GM12873 (cell line): ENCODE results near the gene ASAP3.

Source experiments
- TF ChIP-seq, protein P1 (sequence below): IDR thresholded peaks from 2 replicates; pipeline ENCODE4 v1.5.1; 2012; ENCODE audit warnings: low read depth, mild to moderate bottlenecking, moderate library complexity, low read length, control low read depth; ENCODE audit not compliant: insufficient read depth; ENCODE audit errors: missing control alignments

The ASAP3 gene

DNA sequence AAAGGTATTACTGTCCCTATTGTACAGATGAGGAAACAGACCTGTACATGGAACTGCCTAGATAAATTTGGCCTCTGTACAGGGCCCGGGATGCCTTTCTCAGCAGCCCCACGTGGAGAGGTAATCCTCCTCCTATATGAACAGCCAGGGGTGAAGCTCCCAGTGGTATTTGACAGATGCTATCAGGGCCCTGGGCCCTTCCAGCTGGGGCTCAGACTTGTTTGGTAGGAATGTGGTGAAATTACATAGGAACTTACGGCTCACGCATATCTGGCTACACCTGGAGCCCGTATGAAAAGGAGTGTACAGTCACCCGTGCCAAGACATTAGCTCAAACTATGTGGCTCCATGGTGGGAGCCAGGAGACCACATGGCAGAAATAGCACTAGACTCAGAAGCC, 34.7 kb downstream of the ASAP3 start:
- TF ChIP-seq, protein P1, sequence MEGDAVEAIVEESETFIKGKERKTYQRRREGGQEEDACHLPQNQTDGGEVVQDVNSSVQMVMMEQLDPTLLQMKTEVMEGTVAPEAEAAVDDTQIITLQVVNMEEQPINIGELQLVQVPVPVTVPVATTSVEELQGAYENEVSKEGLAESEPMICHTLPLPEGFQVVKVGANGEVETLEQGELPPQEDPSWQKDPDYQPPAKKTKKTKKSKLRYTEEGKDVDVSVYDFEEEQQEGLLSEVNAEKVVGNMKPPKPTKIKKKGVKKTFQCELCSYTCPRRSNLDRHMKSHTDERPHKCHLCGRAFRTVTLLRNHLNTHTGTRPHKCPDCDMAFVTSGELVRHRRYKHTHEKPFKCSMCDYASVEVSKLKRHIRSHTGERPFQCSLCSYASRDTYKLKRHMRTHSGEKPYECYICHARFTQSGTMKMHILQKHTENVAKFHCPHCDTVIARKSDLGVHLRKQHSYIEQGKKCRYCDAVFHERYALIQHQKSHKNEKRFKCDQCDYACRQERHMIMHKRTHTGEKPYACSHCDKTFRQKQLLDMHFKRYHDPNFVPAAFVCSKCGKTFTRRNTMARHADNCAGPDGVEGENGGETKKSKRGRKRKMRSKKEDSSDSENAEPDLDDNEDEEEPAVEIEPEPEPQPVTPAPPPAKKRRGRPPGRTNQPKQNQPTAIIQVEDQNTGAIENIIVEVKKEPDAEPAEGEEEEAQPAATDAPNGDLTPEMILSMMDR: no peak

DNA sequence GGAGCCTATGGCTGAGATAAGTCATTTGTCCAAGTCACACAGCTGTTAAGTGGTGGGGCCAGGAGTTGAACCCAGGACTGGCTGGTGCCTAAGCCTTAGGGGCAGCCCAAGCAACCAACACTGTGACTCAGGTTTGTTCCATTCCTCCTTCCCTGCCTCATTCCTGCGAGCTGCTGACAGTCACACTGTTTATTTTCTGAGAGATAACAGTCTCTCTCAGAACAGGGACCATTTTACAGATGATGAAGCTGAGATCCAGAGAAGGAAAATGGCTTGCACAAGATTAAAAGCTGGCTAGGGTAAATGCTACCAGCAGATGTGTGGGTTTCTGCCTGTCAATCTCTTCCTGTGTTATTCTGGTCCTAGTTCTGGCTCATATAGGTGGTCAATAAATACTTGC, 35.1 kb downstream of the ASAP3 start:
- TF ChIP-seq, protein P1: no peak

DNA sequence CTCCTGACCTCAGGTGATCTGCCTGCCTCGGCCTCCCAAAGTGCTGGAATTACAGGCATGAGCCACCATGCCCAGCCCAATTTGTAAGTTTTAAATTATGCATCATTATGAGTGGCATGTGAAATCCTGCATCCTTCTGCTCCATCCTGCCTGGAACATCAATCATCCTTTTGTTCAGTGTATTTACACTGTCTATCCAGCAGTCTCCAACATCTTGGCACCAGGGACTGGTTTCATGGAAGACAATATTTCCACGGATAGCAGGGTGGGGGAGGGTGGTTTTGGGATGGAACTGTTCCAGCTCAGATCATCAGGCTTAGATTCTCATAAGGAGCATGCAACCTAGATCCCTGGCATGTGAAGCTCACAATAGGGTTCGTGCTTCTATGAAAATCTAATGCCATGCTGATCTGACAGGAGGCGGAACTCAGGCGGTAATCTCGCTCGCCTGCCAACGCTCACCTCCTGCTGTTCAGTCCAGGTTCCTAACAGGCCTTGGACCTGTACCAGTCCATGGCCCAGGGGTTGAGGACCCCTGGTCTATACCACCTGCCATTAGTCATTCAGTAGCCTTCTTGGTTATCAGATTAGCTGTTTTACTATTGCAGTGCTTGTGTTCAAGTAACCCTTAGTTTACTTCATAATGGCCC, 37.2 kb downstream of the ASAP3 start:
- TF ChIP-seq, protein P1: no peak

DNA sequence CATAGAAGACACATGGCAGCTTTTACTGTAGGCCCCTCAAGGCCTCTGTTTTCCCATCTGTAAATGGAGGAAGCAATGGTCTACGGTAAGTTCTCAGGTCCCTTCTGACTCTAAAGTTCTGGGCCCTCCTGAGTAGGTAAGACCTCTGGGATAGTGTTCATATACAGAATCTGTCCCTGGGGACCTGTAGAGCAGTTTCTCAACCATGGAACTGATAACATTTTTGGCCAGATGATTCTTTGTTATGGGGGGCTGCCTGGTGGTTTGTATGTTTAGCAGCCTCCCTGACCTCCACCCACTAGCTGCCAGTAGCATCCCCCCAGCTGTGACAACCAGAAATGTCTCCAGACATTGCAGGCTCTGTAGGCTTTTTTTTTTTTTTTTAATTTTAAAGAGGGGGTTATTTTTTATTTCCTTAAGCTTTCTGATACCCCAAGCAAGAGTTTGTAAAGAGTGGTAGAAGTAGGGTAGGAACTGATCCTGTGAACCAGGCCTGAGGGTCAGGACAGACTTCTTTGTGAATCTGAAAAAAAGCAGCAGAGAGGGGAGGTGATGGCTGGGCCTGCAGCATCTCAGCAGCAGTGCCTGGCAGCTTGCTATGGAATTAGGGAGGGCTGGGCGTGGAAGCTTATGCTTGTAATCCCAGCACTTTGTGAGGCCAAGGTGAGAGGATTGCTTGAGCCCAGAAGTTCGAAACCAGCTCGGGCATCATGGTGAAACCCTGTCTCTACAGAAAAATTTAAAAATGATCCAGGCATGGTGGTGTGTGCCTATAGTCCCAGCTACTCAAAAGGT, 39.2 kb downstream of the ASAP3 start:
- TF ChIP-seq, protein P1: no peak

DNA sequence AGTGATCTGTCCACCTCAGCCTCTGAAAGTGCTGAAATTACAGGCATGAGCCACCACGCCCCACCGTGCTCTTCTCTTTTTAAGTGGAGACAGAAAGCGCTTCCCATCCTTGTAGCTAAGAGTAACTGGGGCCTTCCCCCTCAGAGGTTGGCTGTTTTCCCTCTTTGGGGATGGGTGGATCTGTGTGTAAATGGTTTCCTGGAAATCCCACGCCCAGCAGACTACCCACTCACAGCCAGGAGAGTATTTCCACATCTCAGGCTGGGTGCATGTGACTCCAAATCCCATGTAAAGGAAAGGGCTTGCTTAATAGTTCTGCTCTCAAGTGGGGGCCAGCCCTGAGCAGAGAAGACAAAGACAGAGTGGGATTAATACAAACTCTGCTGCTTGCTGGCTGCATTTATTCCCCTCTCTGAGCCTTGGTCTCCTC, 39.9 kb downstream of the ASAP3 start:
- TF ChIP-seq, protein P1: no peak

DNA sequence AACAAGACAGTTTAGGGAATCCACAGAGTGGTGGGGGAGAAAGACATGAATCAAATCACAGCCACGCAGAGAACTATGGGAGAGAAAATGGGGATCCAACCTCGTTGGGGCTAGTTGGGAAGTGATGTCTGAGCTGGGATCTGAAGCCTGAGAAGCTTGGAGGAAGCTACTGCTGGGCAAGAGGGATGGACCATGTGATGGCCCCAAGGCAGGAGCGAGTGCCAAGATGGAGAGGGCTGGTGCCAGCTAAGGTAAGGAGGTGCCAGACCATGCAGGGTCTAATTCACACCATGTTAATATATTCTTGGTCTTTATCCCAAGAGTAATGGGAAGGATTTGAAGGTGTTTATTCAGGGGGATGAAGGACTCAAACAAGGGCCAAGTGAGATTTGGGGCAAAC, 41.2 kb downstream of the ASAP3 start:
- TF ChIP-seq, protein P1: no peak

DNA sequence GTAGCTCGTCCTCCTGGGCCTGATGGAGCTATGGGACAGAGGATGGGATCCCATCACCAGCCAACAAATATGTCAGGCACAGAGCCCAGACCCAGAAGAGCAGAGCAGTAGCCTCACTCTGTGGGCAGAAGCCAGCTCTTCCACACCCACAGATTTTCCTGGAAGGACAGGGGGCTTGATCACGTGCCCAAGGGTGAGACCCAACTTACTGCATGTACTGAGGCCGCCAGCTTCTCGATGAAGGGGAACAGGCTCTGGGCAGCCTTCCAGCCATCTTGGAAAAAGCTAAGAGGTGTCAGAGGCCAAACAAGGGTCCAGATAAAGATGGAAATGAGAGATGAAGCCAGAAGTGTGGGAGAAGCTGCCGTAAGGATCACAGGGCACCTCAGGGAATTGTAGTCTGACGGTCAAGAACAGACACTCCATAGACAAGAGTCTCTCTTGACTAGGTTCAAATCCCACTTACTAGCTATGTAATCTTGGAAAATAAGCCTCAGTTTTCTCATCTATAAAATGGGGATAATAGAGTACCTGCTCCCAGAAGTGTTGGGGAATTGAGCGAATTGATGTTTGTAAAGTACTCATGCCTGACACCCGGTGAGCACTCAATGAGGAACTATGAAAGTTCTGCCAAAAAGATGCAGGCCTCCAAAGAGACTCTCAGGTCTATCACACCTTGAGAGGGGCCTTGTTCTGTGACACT, 42.4 kb downstream of the ASAP3 start:
- TF ChIP-seq, protein P1: no peak
